Kidney (tissue), 14 donors: Measurements from ENCODE around the gene ZNF618. TPM values are rescaled to one million over a fixed set of nuclear protein-coding genes. Genes with fewer than 3 reads are reported as not detected.

Source experiments
- DNase-seq, 5 donors: peaks; one replicate each; pipeline ENCODE4 v3.0.0-alpha.2; 2013 to 2020
- FAIRE-seq: peaks from 2 replicates; lab custom pipeline; 2012; peaks lifted over from hg19 to GRCh38; lab: Jason Lieb, UNC
- H3K27ac ChIP-seq, 2 donors: one replicate each; pipeline ENCODE4 v1.7.0; 2013; ENCODE audit warnings: low read depth in 2 of 2, low read length in 2 of 2, inconsistent platforms in 1 of 2
- H3K27me3 ChIP-seq: one replicate; pipeline ENCODE4 v1.7.1; 2013; ENCODE audit warnings: low read length, inconsistent platforms; ENCODE audit not compliant: control insufficient read depth, insufficient read depth
- H3K36me3 ChIP-seq, 3 donors: one replicate each; pipeline versions ENCODE4 v1.7.0 to v1.7.1; 2013; ENCODE audit warnings: low read length in 3 of 3, control low read depth in 1 of 3, inconsistent platforms in 1 of 3; ENCODE audit not compliant: insufficient read depth in 3 of 3, control insufficient read depth in 2 of 3
- H3K4me1 ChIP-seq, 3 donors: one replicate each; pipeline versions ENCODE4 v1.7.0 to v1.7.1; 2013; ENCODE audit warnings: low read length in 3 of 3, inconsistent platforms in 1 of 3, low read depth in 1 of 3; ENCODE audit not compliant: control insufficient read depth in 2 of 3, insufficient read depth in 2 of 3
- H3K4me3 ChIP-seq, 3 donors: one replicate each; pipeline versions ENCODE4 v1.7.0 to v1.8.1; 2013; ENCODE audit warnings: low read length in 3 of 3, control low read depth in 1 of 3, inconsistent platforms in 1 of 3
- H3K9ac ChIP-seq, 3 donors: one replicate each; pipeline versions ENCODE4 v1.7.0 to v1.7.1; 2013; ENCODE audit warnings: low read length in 3 of 3, control low read depth in 1 of 3, inconsistent platforms in 1 of 3
- H3K9me3 ChIP-seq, 3 donors: one replicate each; pipeline versions ENCODE4 v1.7.0 to v1.7.1; 2013; ENCODE audit warnings: low read length in 3 of 3, control low read depth in 1 of 3, inconsistent platforms in 1 of 3; ENCODE audit not compliant: control insufficient read depth in 2 of 3, insufficient read depth in 1 of 3
- CTCF ChIP-seq: IDR thresholded peaks from 3 replicates; pipeline ENCODE4 v1.5.1; 2012; ENCODE audit warnings: mild to moderate bottlenecking, moderate library complexity, borderline replicate concordance; ENCODE audit not compliant: insufficient read depth; ENCODE audit errors: extremely low read depth
- intact Hi-C: fragments of 100-400 bp; cut with DNase I; formaldehyde crosslinking; loops from one replicate; pipeline ENCODE4 v1.11.1; 2022
- polyA plus RNA-seq: library from polyadenylated mRNA; stranded (reverse); fragments of 350-450 nt; fragmentation: Illumina TruSeq; extraction: RNeasy Lipid Tissue Mini Kit (QIAGEN cat#74804); gene quantifications from one replicate; pipeline ENCODE4 v1.2.3, GENCODE V29; 2014; ENCODE audit warnings: low read depth, low replicate concordance; ENCODE audit not compliant: insufficient read depth
- total RNA-seq: library from RNA; stranded (reverse); fragmentation: NEBNext Ultra II Directional; extraction: Animal tissue kit (Norgen Biotek cat#: 25700); gene quantifications from one replicate; pipeline ENCODE4 v1.2.1, GENCODE V29; 2021
- donor health status: control.
- donor health status: control.
- donor health status: control.
- donor health status: control.
- donor health status: control.
- donor health status: DM: yes; HTN: yes; CAD: no.
- donor health status: Normal renal cell carcinoma (clear cell type).

The ZNF618 gene
- total and polyA plus RNA-seq, 2 donors from 2014 or later, result 5.6 to 31.9 TPM

GRCh38 chr9:114084282-114085073, 208.4 kb downstream of the ZNF618 start:
- Histone ChIP-seq H3K9ac (no peak overlapping the region), H3K27ac (no peak overlapping the region), H3K27me3 (no peaks in the 10 kb centered on the region), H3K4me1 (peaks cover 0 to 24% (median 19%) of the 10 kb centered on the region in 3 donors), H3K9me3 (no peaks in the 10 kb centered on the region), H3K36me3 (no peaks in the 10 kb centered on the region), H3K4me3 (no peak overlapping the region)
- no peak for FAIRE-seq
- TF ChIP-seq CTCF, result no peak
- intact Hi-C loops, result loop anchor here (10.0 kb wide), 1 partner anchor 210 kb away; no protein-coding TSS in a partner anchor
- DNase-seq, result peak in 2 of 5 donors; percentile 8 to 22

GRCh38 chr9:114085387-114085789, 209.3 kb downstream of the ZNF618 start:
- peak in 1 of 5 donors; percentile 51 for DNase-seq

GRCh38 chr9:114086009-114086408, 209.9 kb downstream of the ZNF618 start:
- peak in 1 of 5 donors; percentile 41 for DNase-seq
- H3K9ac ChIP-seq, result no peak overlapping the region
- no peak overlapping the region for H3K4me3 ChIP-seq
- H3K9me3 ChIP-seq, result no peaks in the 10 kb centered on the region
- H3K4me1 ChIP-seq, result peaks cover 0 to 17% (median 17%) of the 10 kb centered on the region in 3 donors
- intact Hi-C loops, result loop anchor here (10.0 kb wide), 1 partner anchor 209 kb away; no protein-coding TSS in a partner anchor
- no peak overlapping the region for H3K27ac ChIP-seq
- no peak for TF ChIP-seq CTCF
- no peaks in the 10 kb centered on the region for H3K27me3 ChIP-seq
- no peaks in the 10 kb centered on the region for H3K36me3 ChIP-seq
- FAIRE-seq, result no peak

More at GRCh38 chr9:114085387-114085789, 209.3 kb downstream of the ZNF618 start:
- no peak for FAIRE-seq
- intact Hi-C loops, result loop anchor here (10.0 kb wide), 1 partner anchor 209 kb away; no protein-coding TSS in a partner anchor
- Histone ChIP-seq H3K4me1 (peaks cover 0 to 18% (median 17%) of the 10 kb centered on the region in 3 donors), H3K4me3 (no peak overlapping the region), H3K9ac (no peak overlapping the region), H3K36me3 (no peaks in the 10 kb centered on the region), H3K27me3 (no peaks in the 10 kb centered on the region), H3K27ac (no peak overlapping the region), H3K9me3 (no peaks in the 10 kb centered on the region)
- TF ChIP-seq CTCF, result no peak
